BLaER1 treated with 17β-estradiol and CSF1 and Interleukin-3, amounts not matched to agents 10 nM and 100 nM (cell line): ENCODE measurements around the gene EEF1A2.

Experiments
- H3K27ac ChIP-seq, 11 experiments: shearing (Covaris generic); formaldehyde crosslinking; 2 replicates each; pipeline ENCODE4 v1.8.1; 2022
- H3K27me3 ChIP-seq, 11 experiments: shearing (Covaris generic); formaldehyde crosslinking; 2 replicates each; pipeline ENCODE4 v1.8.1; 2022
- H3K36me3 ChIP-seq, 11 experiments: shearing (Covaris generic); formaldehyde crosslinking; 2 replicates each; pipeline ENCODE4 v1.8.1; 2022
- H3K4me1 ChIP-seq, 10 experiments: shearing (Covaris generic); formaldehyde crosslinking; 2 replicates each; pipeline ENCODE4 v1.8.1; 2022
- H3K4me2 ChIP-seq, 11 experiments: shearing (Covaris generic); formaldehyde crosslinking; 2 replicates each; pipeline ENCODE4 v1.8.1; 2022
- H3K4me3 ChIP-seq, 10 experiments: shearing (Covaris generic); formaldehyde crosslinking; 2 replicates each; pipeline ENCODE4 v1.8.1; 2022
- H3K9ac ChIP-seq, 11 experiments: shearing (Covaris generic); formaldehyde crosslinking; 2 replicates each; pipeline ENCODE4 v1.8.1; 2022
- H3K9me3 ChIP-seq, 11 experiments: shearing (Covaris generic); formaldehyde crosslinking; replicated peaks in 1 of 11; 2 replicates each; pipeline ENCODE4 v1.8.1; 2022
- H4K20me1 ChIP-seq, 11 experiments: shearing (Covaris generic); formaldehyde crosslinking; 2 replicates each; pipeline ENCODE4 v1.8.1; 2022
- Cebpa-rat ChIP-seq, 11 experiments: shearing (Covaris generic); IDR thresholded peaks; 2 replicates each; pipeline ENCODE4 v1.8.1; 2022

The EEF1A2 gene

DNA sequence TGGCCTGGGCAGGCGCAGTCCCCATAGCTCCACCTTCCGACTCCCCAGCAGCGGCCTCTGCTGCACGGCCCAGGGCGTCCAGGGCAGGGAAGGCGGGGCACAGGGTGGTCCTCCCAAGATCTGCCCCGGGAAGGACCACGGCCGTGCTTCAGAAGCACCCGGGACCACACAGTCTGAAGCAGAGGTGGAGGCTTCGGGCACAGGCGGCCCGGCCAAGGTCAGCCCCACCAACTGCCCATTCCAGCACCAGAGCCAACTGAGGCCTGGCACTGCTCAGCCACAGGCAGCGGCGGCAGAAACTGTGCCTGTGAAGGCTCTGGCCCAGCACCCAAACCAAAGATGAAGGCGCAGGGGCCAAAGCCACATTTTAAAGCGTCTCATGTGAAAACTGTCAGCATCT is 47.1 kb downstream of the EEF1A2 start:
- Histone ChIP-seq H4K20me1 (peaks cover 0 to 32% (median 0%) of the 10 kb centered on the region in 11 experiments; a peak in 5 of 22 replicates), H3K9me3 (no peaks in the 10 kb centered on the region), H3K4me3 (no peak overlapping the region), H3K4me1 (peaks cover 45 to 87% (median 82%) of the 10 kb centered on the region in 10 experiments), H3K27ac (no peak overlapping the region), H3K27me3 (peaks cover 0 to 54% (median 10%) of the 10 kb centered on the region in 11 experiments; a peak in 14 of 22 replicates), H3K9ac (peak overlapping the region in 1 of 11 experiments; percentile 24; a peak in 1 of 22 replicates), H3K4me2 (peak overlapping the region in 8 of 11 experiments; percentile 28 to 99 (median 94); a peak in 13 of 22 replicates), H3K36me3 (no peaks in the 10 kb centered on the region)
- TF ChIP-seq Cebpa-rat (IDR thresholded peaks at IDR 0.05) = no peak

- no peak overlapping the region for H3K4me3 ChIP-seq
- no peaks in the 10 kb centered on the region for H3K36me3 ChIP-seq
- peaks cover 0 to 20% (median 0%) of the 10 kb centered on the region in 11 experiments; a peak in 5 of 22 replicates for H4K20me1 ChIP-seq
- H3K4me1 ChIP-seq = peaks cover 45 to 87% (median 82%) of the 10 kb centered on the region in 10 experiments
- H3K27me3 ChIP-seq = peaks cover 0 to 48% (median 10%) of the 10 kb centered on the region in 11 experiments; a peak in 13 of 22 replicates
- H3K9ac ChIP-seq = no peak overlapping the region
- peak overlapping the region in 5 of 11 experiments; percentile 88 to 99 (median 96); a peak in 6 of 22 replicates for H3K4me2 ChIP-seq
- no peak for TF ChIP-seq Cebpa-rat (IDR thresholded peaks at IDR 0.05)
- H3K9me3 ChIP-seq = no peaks in the 10 kb centered on the region
- no peak overlapping the region for H3K27ac ChIP-seq
These were observed 48.8 kb downstream of the EEF1A2 start for GRCh38 chr20:63449796-63450730.

DNA sequence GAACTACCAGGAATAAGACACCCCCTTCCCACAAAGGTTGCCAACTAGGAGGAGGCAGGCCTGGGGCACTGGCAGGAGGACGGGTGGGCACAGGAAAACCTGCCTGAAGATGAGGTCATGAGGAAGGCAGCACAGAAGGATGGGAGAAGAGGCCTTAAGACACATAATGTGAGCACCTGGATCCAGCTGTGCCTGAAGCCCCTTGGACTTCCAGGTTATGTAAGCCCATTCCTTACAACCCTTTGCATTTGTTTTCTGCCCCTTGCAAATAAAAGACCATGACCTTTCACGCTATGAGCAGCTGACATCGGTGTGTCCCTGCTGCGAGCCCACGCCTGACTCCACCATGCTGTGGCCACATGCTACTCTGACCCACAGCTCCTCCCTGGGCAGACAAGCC is 49.9 kb downstream of the EEF1A2 start:
- Histone ChIP-seq H3K27me3 (peaks cover 0 to 45% (median 7%) of the 10 kb centered on the region in 11 experiments; a peak in 13 of 22 replicates), H4K20me1 (peaks cover 0 to 20% (median 0%) of the 10 kb centered on the region in 11 experiments; a peak in 5 of 22 replicates), H3K4me2 (no peak overlapping the region), H3K4me3 (no peak overlapping the region), H3K9ac (no peak overlapping the region), H3K4me1 (peaks cover 41 to 87% (median 82%) of the 10 kb centered on the region in 10 experiments), H3K27ac (no peak overlapping the region), H3K9me3 (no peaks in the 10 kb centered on the region), H3K36me3 (no peaks in the 10 kb centered on the region)
- TF ChIP-seq Cebpa-rat (IDR thresholded peaks at IDR 0.05) = no peak

- no peak for TF ChIP-seq Cebpa-rat (IDR thresholded peaks at IDR 0.05)
- no peak overlapping the region for H3K27ac ChIP-seq
- H3K4me1 ChIP-seq = peaks cover 31 to 84% (median 78%) of the 10 kb centered on the region in 10 experiments
- H3K36me3 ChIP-seq = no peaks in the 10 kb centered on the region
- no peak overlapping the region for H3K4me3 ChIP-seq
- no peaks in the 10 kb centered on the region for H3K9me3 ChIP-seq
- H3K9ac ChIP-seq = no peak overlapping the region
- H3K4me2 ChIP-seq = peak overlapping the region in 8 of 11 experiments; percentile 95 to 99 (median 98); a peak in 14 of 22 replicates
- peaks cover 0 to 38% (median 7%) of the 10 kb centered on the region in 11 experiments; a peak in 13 of 22 replicates for H3K27me3 ChIP-seq
- peaks cover 0 to 20% (median 0%) of the 10 kb centered on the region in 11 experiments; a peak in 6 of 22 replicates for H4K20me1 ChIP-seq
These were observed 50.9 kb downstream of the EEF1A2 start for GRCh38 chr20:63448031-63448430.

- Histone ChIP-seq H3K27me3 (peaks cover 0 to 38% (median 7%) of the 10 kb centered on the region in 11 experiments; a peak in 13 of 22 replicates), H3K36me3 (no peaks in the 10 kb centered on the region), H3K4me1 (peaks cover 31 to 80% (median 75%) of the 10 kb centered on the region in 10 experiments), H3K9me3 (no peaks in the 10 kb centered on the region), H3K4me3 (no peak overlapping the region), H3K4me2 (peak overlapping the region; percentile 26 to 99 (median 96); a peak in 18 of 22 replicates), H3K27ac (no peak overlapping the region), H4K20me1 (peaks cover 0 to 18% (median 0%) of the 10 kb centered on the region in 11 experiments; a peak in 6 of 22 replicates), H3K9ac (no peak overlapping the region)
- TF ChIP-seq Cebpa-rat (IDR thresholded peaks at IDR 0.05) = no peak
These were observed 51.6 kb downstream of the EEF1A2 start for GRCh38 chr20:63447320-63447719.

GRCh38 chr20:63446216-63447024 is 52.5 kb downstream of the EEF1A2 start:
- H3K27me3 ChIP-seq = peaks cover 0 to 43% (median 7%) of the 10 kb centered on the region in 11 experiments; a peak in 13 of 22 replicates
- peak overlapping the region; percentile 49 to 99 (median 96) for H3K4me2 ChIP-seq
- no peaks in the 10 kb centered on the region for H3K9me3 ChIP-seq
- TF ChIP-seq Cebpa-rat (IDR thresholded peaks at IDR 0.05) = no peak
- H3K36me3 ChIP-seq = no peaks in the 10 kb centered on the region
- peaks cover 39 to 79% (median 75%) of the 10 kb centered on the region in 10 experiments for H3K4me1 ChIP-seq
- peak overlapping the region in 8 of 11 experiments; percentile 46 to 71 (median 62); a peak in 14 of 22 replicates for H3K9ac ChIP-seq
- peaks cover 0 to 18% (median 5%) of the 10 kb centered on the region in 11 experiments; a peak in 13 of 22 replicates for H4K20me1 ChIP-seq
- peak overlapping the region in 5 of 10 experiments; percentile 16 to 39 (median 37); a peak in 5 of 20 replicates for H3K4me3 ChIP-seq
- peak overlapping the region in 6 of 11 experiments; percentile 59 to 76 (median 66); a peak in 11 of 22 replicates for H3K27ac ChIP-seq

GRCh38 chr20:63445075-63445734 is 53.7 kb downstream of the EEF1A2 start:
- Histone ChIP-seq H3K9me3 (no peaks in the 10 kb centered on the region), H3K27me3 (peaks cover 0 to 45% (median 7%) of the 10 kb centered on the region in 11 experiments; a peak in 13 of 22 replicates), H3K36me3 (no peaks in the 10 kb centered on the region), H3K4me1 (peaks cover 44 to 81% (median 78%) of the 10 kb centered on the region in 10 experiments), H3K27ac (peak overlapping the region in 8 of 11 experiments; percentile 53 to 76 (median 63); a peak in 17 of 22 replicates), H4K20me1 (peaks cover 0 to 27% (median 10%) of the 10 kb centered on the region in 11 experiments; a peak in 14 of 22 replicates), H3K9ac (peak overlapping the region; percentile 33 to 71 (median 60); a peak in 18 of 22 replicates), H3K4me2 (peak overlapping the region; percentile 66 to 99 (median 96)), H3K4me3 (peak overlapping the region in 7 of 10 experiments; percentile 27 to 54 (median 34); a peak in 9 of 20 replicates)
- TF ChIP-seq Cebpa-rat (IDR thresholded peaks at IDR 0.05) = no peak
